T-helper 2 cell treated with Interferon-gamma antibody and Interleukin-4, amounts not matched to agents 100 ng/mL and 5 ng/mL, for 36 hours (primary cell): ENCODE data around the gene CREB3L1. TPM values are rescaled to one million over a fixed set of nuclear protein-coding genes. Genes with fewer than 3 reads are reported as not detected.

ENCODE experiments used
- intact Hi-C: fragments of 100-400 bp; cut with micrococcal nuclease; formaldehyde crosslinking; loops from one replicate; pipeline ENCODE4 v1.15.1; 2023
- total RNA-seq: library from RNA; stranded (reverse); gene quantifications from 2 replicates; pipeline ENCODE4 v1.2.3, GENCODE V29; 2022

The CREB3L1 gene
- total RNA-seq, 1 donor from 2014 or later: 0.09 TPM

DNA sequence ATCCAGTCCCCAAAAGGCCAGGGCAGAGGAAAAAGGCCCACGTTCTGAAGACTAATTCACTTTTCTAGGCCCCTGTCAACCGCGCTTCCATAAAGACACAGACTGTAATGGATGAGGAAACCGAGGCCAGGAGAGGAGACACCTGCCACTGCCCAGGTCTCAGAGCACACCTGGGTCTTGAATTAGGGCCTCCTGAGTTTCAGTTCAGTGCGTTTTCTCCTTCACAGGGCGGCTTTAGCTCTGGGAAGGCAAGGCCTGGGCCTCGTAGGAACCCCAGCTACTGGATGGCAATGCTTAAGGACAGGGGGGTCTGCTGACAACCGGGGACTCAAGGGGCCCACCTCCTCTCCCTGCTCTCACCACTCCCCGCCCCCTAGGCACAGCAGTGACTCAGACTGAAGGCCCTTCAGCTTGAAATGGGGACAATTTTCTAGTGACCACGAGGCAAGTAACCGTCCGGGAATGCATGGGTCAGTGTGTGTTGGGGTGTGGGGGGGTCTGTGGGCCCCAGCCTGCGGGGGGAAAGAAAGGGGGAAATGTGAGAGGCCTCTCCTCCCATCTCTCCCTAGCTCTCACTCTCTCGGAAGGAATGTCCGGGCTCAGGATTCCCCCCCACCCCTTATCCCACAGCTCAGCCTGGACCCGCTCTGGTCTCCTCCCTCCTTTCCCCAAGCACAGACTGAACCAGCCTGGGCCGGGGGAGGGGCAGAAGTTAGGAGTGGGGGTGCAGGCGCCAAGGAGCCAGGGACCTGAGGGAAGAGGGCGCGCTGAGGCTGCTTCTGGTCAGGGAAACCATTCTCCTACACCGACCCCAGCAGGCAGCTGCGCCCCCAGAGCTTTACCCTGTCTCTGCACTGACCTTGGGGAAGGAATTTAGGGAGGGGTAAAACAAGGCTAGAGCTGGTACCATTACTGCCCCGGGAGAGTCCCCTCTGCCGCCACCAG, 17.2 kb downstream of the CREB3L1 start:
- intact Hi-C loops: no loop called here

DNA sequence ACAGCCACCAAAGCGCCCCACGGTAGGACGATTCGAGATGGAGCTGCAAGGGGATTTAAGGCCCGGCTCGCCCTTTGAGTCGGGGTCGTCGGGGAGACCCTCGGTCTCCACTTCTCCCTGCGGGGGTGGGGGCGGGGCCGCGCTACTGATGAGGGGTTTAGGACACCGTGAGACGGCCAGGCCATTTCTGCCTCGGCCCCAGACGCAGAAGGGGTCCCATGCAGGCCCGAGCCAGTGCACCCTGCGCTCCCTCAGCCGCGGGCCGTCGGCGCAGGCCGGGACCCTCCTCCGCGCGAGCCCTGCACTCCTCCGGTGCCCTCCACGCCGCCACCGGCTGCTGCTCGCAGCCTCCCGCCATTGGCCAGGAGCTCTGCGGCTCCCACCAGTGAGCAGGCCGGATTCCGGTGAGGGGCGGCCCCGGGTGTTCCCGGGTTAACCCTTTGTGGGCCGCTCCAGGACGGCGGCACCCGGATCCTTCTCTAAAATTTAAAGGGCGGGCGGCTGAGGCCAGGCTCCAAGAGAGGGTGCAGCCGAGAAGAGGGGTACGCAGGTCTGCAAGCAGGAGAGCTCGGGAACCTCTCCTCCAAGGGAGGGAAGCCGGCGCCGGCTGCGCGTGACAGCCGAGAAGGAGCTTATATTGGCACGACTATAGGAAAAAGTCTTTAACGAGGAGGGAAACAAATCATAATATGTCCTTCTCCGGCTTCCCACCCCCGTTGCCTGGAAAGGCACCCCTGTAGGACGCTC, 18.0 kb downstream of the CREB3L1 start:
- intact Hi-C loops: no loop called here

DNA sequence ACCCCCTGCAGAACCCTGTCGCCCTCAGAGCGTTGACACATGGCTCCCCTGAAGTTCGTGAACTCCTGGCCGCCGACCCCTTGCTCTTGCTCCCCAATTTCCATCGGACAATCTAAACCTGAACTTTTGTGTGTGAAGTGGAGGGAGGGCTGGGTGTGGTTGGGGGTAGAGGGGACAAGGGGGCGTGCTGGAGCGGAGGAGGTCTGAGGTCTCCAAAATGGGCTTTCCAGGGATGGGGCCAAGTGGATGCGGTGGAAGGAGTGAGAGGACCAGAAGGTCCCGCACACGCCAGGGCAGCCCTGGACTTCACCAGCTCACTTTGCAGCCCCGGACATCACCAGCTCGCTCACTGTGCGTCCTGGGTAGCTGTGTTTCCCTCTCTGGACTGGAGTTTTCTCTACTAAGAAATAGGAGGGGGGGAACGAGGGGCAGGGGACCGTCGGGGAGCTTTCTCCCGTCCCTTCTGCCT, 18.6 kb downstream of the CREB3L1 start:
- intact Hi-C loops: no loop called here

DNA sequence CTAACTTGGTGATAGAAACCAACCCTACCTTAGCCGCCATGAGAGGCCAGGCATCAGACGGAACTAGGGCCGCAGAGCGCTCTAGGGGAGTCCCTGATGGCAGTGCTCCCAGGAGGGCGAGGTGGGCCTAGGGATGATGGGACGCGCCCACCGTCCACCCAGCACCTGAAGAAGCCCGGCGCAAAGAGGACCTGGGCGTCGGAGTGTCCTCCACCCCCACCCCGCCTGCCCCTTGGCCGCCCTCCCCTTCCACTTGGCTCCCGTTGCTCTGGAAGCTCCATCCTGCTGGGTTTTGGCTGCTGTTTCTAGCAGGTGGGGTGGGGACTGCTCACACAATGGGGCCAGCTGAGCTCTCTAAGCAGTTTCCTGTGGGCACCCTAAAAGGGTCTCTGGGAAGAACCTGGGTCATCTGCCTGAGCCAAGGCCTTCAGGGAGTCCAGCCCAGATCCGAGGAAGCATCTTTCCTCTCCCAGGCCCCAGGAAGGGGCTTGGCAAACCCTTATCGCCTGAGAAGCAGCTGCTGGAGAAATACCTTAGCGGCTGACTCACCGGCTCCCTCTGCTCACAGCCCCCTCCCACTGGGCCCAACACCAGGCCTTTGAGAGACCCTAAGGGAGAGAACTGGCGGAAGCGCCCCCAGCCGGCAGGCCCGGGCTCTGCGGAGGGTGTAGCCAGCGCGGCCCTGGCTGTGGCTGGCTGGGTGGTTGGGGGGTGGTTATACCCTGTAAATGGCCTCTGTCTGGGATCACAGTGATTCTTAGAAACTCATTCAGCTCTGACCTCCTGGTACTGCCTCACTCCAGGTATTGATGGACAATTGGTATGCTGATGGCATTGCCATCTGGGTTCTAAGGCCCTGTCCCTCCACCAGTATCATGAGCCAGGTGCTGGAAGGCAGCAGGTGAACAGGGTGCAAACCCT, 19.3 kb downstream of the CREB3L1 start:
- intact Hi-C loops: no loop called here

DNA sequence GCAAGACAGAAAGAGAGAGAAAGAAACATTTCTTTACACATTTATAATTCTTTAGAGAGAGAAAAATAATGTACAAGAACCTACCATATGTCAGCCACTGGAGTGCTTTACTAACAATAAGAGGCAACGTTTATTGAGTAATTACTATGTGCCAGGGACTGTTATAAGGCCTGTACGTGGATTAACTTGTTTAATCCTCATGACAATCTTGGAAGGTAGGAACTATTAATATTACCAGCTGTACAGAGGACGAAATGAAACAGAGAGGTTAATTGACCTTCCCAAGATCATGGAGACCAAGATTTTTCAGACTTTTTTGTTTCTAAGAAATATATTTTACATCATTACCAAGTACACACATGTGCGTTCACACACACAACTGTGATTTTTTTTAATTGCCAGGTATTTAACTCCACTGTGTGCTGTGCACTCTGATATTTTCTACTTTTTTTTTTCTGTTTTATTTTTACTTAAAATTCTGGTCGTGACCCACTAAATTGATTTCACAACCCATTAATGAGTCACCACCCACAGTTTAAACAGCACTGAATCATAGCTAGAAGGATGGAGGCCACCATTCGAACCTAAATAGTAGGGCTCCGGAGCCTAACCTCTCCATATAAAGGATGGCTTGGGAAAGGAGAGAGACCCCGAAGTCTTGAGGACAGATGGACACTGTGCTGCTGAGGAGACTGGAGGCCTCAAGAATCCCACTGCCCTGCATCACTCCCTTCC, 21.4 kb downstream of the CREB3L1 start:
- intact Hi-C loops: no loop called here

DNA sequence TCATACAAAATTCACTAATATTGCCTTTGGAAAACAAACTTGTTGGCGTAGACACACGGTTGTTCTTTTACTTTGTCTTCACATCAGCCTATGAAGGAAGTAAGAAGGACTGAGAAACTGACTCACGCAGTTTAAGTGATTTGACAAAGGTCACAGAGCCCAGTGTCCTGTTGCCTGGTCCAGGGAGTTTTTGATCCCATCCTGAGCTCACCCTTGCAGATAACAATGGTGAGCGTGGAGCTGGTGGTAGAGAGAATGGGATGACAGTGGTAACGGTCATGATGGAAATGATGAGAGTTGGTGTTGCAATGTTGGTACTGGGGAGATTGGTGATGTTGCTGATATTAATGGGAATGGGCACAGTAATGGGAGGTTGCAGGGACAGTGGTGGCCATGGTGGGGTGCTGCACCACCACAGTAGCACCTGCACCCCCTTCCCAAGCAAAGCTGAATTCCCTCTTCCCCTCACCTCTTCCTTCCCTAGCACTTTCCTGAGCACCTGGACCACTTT, 22.0 kb downstream of the CREB3L1 start:
- intact Hi-C loops: no loop called here

DNA sequence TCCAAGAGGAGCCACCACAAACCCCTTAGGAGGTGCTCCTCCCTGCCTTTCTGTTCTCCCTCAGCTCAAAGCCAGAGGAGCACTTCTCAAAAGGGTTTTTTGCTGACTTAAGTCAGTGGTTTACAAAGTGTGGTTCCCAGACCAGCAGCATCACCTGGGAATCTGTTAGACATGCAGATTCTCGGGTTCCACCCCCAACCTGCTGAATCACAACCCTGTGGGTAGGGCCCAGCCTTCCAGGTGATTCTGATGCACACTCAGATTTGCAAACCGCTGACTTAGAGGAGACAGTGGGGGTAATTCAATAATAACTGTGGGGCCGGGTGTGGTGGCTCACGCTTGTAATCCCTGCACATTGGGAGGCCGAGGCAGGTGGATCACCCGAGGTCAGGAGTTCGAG, 22.8 kb downstream of the CREB3L1 start:
- intact Hi-C loops: loop anchor here (10.0 kb wide), 1 partner anchor 335 kb away; no protein-coding TSS in a partner anchor

DNA sequence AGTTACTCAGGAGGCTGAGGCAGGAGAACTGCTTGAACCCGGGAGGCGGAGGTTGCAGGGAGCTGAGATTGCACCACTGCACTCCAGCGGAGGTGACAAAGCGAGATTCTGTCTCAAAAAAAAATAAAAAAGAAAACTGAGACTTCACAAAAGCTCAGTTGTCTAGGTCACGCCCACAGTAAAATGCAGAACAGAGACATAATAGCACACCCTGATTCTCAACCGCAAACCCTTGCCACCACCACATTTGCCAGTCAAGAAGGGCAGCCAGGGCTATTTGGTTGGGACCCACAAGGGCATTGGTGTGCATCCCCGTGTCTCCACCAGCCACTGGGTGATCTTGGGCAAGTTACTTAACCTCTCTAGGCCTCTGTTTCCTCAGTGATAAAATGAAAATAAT, 25.4 kb downstream of the CREB3L1 start:
- intact Hi-C loops: loop anchor here (10.0 kb wide), 1 partner anchor 338 kb away; no protein-coding TSS in a partner anchor

DNA sequence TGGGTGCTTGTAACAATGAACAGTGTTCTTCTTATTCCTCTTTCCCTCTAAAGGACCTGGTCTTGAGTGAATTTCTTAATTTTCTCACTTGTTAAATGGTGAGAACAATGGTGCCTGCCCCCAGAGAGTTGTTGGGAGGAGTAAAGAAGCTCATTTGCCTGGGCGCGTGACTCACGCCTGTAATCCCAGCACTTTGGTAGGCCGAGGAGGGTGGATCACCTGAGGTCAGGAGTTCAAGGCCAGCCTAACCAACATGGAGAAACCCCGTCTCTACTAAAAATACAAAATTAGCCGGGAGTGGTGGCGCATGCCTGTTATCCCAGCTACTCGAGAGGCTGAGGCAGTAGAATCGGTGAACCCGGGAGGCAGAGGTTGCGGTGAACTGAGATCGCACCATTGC, 26.6 kb downstream of the CREB3L1 start:
- intact Hi-C loops: loop anchor here (10.0 kb wide), 1 partner anchor 339 kb away; no protein-coding TSS in a partner anchor

DNA sequence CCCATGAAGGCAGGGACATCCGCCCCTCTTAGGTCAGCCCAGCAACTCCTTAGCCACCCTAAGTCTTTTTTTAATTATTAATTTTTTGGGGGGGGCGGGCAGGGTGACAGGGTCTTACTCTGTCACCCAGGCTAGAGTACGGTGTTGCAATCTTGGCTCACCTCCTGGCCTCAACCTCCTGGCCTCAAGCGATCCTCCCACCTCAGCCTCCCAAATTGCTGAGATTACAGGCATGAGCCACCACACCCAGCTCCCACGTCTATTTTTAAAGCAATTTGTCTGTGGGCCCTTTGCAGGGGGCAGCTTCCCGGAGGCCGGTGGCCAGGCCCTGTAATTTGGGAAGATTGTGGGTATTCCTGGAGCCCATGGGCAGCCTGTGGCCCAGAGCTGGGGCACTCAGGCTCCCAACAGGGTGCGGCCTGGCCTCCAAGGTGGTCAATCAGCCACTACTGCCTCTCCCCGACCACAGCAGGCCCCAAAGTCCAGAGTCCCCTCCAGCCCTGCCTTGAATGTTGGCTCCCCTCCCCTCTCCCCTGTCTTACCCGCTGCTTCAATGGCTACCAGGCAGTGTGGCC, 27.2 kb downstream of the CREB3L1 start:
- intact Hi-C loops: loop anchor here (10.0 kb wide), 1 partner anchor 340 kb away; no protein-coding TSS in a partner anchor

DNA sequence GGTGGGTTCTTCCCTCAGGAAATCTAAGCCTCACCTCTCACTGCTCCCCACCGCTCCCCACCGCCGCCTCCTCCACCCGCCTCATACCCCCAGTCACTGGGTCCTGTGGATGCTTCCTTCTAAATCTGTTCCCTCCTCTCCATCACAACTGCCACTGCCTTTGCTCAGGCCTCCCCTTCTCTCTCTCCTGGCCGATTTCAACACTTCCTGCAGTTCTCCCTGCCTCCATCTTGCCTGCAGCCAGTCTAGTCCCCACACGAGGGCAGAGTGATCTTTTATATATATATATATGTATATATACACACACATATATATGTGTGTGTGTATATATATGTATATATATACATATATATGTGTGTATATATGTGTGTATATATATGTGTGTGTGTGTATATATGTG, 27.8 kb downstream of the CREB3L1 start:
- intact Hi-C loops: loop anchor here (10.0 kb wide), 1 partner anchor 340 kb away; no protein-coding TSS in a partner anchor

DNA sequence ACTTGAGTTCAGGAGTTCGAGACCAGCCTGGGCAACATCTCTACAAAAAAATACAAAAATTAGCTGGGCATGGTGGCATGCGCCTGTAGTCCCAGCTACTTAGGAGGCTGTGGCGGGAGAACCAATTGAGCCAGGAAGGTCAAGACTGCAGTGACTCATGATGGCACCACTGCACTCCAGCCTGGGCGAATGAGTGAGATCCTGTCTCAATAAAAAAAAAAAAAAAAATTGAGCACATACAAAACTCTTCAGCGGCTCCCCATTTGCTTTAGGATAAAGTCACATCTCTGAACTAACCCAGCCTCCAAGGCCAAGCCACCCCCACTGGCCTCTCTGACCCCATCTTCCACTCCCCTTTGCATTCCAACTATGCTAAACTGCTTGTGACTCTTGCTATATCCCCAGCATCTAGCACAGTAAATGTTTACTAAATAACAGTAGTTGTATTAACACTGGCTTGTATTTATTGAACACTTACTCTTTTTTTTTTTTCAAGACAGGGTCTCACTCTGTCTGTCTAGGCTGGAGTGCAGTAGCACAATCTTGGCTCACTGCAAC, 28.9 kb downstream of the CREB3L1 start:
- intact Hi-C loops: loop anchor here (10.0 kb wide), 1 partner anchor 342 kb away; no protein-coding TSS in a partner anchor

DNA sequence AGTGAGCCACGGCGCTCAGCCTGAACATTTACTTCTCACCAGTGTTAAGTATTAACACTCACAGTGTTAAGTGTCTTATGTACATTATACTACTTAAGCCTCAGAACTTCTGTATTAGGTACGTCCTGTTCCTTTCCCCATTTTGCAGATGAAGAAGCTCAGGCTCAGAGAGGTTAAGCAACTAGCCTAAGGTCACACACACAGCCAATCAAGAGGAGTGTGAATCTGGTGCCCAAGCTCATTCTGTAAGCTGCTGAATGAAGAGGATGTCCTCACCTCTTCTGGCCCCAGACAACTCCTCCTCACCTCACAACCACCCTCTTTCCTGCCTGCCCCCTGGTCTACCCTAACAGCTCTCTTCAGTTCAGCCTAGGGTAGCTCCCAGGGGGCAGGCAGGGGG, 29.9 kb downstream of the CREB3L1 start:
- intact Hi-C loops: loop anchor here (10.0 kb wide), 1 partner anchor 343 kb away; no protein-coding TSS in a partner anchor

DNA sequence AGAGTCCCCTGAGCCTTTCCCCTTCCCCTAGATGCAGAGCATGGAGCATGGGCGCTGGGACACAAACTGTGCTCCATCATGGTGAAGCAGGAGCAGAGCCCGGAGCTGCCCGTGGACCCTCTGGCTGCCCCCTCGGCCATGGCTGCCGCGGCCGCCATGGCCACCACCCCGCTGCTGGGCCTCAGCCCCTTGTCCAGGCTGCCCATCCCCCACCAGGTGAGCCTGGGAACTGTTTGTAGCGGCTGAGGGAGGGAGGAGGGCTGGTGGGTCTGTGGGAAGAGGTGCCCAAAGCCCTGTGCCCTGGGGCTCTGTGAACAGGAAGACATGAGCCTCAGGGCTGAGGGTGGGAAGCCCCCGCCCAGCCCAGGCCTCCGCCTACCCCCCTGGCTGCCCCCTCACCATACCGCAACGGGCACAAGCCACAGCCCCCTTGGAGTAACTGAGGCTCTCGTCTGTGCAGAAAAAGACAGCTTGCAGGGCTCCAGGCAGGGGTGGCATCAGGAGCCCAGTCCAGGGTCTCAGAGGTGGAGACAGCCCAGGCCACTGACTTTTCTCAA, 30.4 kb downstream of the CREB3L1 start:
- intact Hi-C loops: loop anchor here (1.0 to 10.0 kb wide), 2 partner anchors 69 to 343 kb away; no protein-coding TSS in a partner anchor

DNA sequence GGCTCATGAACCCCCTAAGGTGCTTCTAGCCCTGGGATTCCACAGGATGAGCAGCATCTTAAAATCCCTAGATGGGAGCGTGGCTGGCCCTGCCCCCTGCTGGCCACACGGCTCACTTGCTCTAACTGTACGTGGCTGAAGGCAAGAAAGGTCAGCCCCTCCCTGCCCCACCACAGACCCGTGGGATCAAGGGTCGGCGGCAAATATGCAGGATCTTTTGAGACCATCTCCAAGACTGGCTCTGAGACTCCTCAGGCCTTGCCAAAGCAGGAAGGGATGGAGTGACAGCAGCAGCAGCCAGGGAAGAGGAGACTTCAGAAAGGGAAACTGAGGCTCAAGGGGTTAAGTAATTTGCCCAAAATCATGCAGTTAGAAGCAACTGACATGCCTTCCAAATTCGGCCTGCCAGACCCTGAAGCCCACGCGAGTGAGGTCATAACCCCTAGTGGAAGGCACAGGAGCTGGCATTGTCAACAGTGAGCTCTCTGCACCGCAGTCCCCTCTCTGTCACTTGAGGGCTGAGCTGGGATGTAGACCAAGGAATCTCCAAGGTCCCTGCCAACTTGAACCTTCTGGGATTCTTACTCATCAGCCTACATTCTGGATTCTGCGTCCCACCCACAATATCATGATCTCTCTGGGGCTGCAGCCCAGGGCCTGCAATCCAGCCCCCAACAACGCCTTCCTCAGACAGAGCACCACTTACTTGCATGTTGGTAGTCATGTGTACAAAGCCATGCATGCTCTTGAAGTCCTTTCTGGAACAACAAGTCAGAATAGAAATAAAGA, 31.4 kb downstream of the CREB3L1 start:
- intact Hi-C loops: loop anchor here (1.0 to 10.0 kb wide), 2 partner anchors 70 to 344 kb away; no protein-coding TSS in a partner anchor

DNA sequence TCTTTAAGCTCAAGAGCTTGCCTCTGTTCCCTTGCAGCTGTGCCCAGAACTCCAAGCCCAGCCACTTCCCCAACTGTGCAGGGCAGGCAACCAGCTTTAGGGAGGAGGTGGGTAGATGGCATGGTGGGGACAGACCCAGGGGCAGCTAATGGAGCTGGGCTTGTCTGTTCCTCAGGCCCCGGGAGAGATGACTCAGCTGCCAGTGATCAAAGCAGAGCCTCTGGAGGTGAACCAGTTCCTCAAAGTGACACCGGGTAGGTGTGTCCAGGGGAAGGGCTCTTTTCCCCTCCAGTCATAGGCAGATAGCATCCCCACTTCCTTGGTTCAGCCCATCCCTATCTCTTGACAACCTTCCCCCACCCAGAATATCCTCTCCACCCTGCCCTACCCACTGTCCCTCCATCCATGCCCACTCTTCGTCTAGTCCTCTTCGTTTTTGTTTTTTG, 32.4 kb downstream of the CREB3L1 start:
- intact Hi-C loops: loop anchor here (10.0 kb wide), 1 partner anchor 345 kb away; no protein-coding TSS in a partner anchor

DNA sequence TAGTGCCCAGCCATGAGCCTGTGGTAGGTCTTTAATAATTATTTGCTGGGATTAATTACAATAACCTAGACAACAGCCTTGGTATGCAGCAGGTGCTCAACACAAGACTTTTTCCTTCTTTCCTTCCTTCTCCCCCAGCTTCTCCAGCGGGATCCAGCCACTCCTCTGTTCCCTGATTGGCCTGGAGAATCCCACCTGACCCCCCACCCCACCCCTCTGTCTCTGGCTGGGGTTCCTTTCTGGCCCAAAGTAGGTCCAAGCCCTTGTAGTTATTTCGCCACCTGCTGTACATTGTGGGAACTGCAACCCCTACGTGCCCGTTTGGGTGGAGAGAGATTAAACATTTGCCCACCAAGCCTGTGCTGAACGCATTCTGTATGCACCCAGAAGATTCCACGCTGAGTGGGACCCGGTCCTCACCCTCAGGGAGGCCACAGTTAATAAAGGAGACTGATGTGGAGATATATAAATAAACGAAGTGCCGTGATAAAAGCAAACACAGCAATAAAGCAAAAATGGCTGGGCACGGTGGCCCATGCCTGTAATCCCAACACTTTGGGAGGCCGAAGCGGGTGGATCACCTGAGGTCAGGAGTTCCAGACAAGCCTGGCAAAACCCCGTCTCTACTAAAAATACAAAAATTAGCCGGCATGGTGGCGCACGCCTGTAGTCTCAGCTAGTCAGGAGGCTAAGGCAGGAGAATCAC, 37.7 kb downstream of the CREB3L1 start:
- intact Hi-C loops: no loop called here
